Mesenchymal stem cell (in vitro differentiated cells and primary cell): Measurements from ENCODE around the gene CAPZA1. TPM values are rescaled to one million over a fixed set of nuclear protein-coding genes. Genes with fewer than 3 reads are reported as not detected.

Experiments
- DNase-seq: peaks from one replicate; pipeline ENCODE4 v3.0.0-alpha.2; 2013
- H2AFZ ChIP-seq: one replicate; pipeline ENCODE4 v1.6.1; 2013; ENCODE audit warnings: low read depth, mild to moderate bottlenecking, control low read depth, inconsistent platforms, low read length, moderate library complexity
- H2AK5ac ChIP-seq: 2 replicates; pipeline ENCODE4 v1.6.1; 2013; ENCODE audit warnings: low read length, moderate library complexity, mild to moderate bottlenecking, inconsistent platforms; ENCODE audit not compliant: severe bottlenecking
- H2BK120ac ChIP-seq: one replicate; pipeline ENCODE4 v1.6.1; 2013; ENCODE audit warnings: low read depth, mild to moderate bottlenecking, inconsistent platforms, low read length, moderate library complexity
- H2BK12ac ChIP-seq, 2 experiments: one replicate each; pipeline ENCODE4 v1.6.1; 2013; ENCODE audit warnings: inconsistent platforms in 2 of 2, low read length in 2 of 2, mild to moderate bottlenecking in 2 of 2, moderate library complexity in 2 of 2, control low read depth in 1 of 2
- H2BK15ac ChIP-seq: one replicate; pipeline ENCODE4 v1.6.1; 2013; ENCODE audit warnings: mild to moderate bottlenecking, low read depth, inconsistent platforms; ENCODE audit not compliant: poor library complexity, severe bottlenecking
- H2BK5ac ChIP-seq: 2 replicates; pipeline ENCODE4 v1.6.1; 2013; ENCODE audit warnings: low read depth, mild to moderate bottlenecking, low read length, control low read depth, inconsistent platforms; ENCODE audit not compliant: poor library complexity, severe bottlenecking
- H3K14ac ChIP-seq, 2 experiments: one replicate each; pipeline ENCODE4 v1.6.1; 2013; ENCODE audit warnings: inconsistent platforms in 2 of 2, low read length in 2 of 2, control low read depth in 1 of 2, mild to moderate bottlenecking in 1 of 2, moderate library complexity in 1 of 2
- H3K18ac ChIP-seq, 2 experiments: one replicate each; pipeline ENCODE4 v1.6.1; 2013; ENCODE audit warnings: inconsistent platforms in 2 of 2, low read length in 2 of 2, control low read depth in 1 of 2, low read depth in 1 of 2, mild to moderate bottlenecking in 1 of 2
- H3K23ac ChIP-seq, 2 experiments: one replicate each; pipeline ENCODE4 v1.6.1; 2013; ENCODE audit warnings: inconsistent platforms in 2 of 2, low read length in 2 of 2, mild to moderate bottlenecking in 2 of 2, moderate library complexity in 2 of 2, control low read depth in 1 of 2
- H3K27ac ChIP-seq: 2 replicates; pipeline ENCODE4 v1.5.1; 2013; ENCODE audit warnings: mild to moderate bottlenecking, moderate library complexity, low read length, control low read depth, inconsistent platforms; ENCODE audit not compliant: poor library complexity, severe bottlenecking
- H3K27me3 ChIP-seq, 2 experiments: 2 replicates each; pipeline versions ENCODE4 v1.6.1 to v1.7.0; 2013; ENCODE audit warnings: low read length in 2 of 2, mild to moderate bottlenecking in 2 of 2, moderate library complexity in 2 of 2, control low read depth in 1 of 2, inconsistent platforms in 1 of 2; ENCODE audit not compliant: control insufficient read depth in 1 of 2, insufficient read depth in 1 of 2
- H3K36me3 ChIP-seq, 2 experiments: 2 replicates each; pipeline versions ENCODE4 v1.6.1 to v1.7.0; 2013; ENCODE audit warnings: low read length in 2 of 2, control low read depth in 1 of 2, inconsistent platforms in 1 of 2, low read depth in 1 of 2, mild to moderate bottlenecking in 1 of 2; ENCODE audit not compliant: insufficient read depth in 2 of 2, control insufficient read depth in 1 of 2
- H3K4ac ChIP-seq, 2 experiments: one replicate each; pipeline ENCODE4 v1.6.1; 2013; ENCODE audit warnings: inconsistent platforms in 2 of 2, low read length in 2 of 2, mild to moderate bottlenecking in 2 of 2, moderate library complexity in 2 of 2, control low read depth in 1 of 2, low read depth in 1 of 2
- H3K4me1 ChIP-seq: 2 replicates; pipeline ENCODE4 v1.6.1; 2013; ENCODE audit warnings: low read depth, low read length, control low read depth; ENCODE audit not compliant: control insufficient read depth, insufficient read depth
- H3K4me2 ChIP-seq: 2 replicates; pipeline ENCODE4 v1.6.1; 2013; ENCODE audit warnings: low read length, mild to moderate bottlenecking, inconsistent platforms; ENCODE audit not compliant: poor library complexity, severe bottlenecking
- H3K4me3 ChIP-seq, 2 experiments: 2 replicates each; pipeline versions ENCODE4 v1.5.1 to v1.7.0; 2013; ENCODE audit warnings: low read length in 2 of 2, mild to moderate bottlenecking in 2 of 2, control low read depth in 1 of 2, low read depth in 1 of 2; ENCODE audit not compliant: insufficient read depth in 1 of 2
- H3K79me1 ChIP-seq: replicated peaks from 2 replicates; pipeline ENCODE4 v1.6.1; 2013; ENCODE audit warnings: mild to moderate bottlenecking, control low read depth, low read length, inconsistent platforms; ENCODE audit not compliant: poor library complexity, severe bottlenecking
- H3K9ac ChIP-seq: 2 replicates; pipeline ENCODE4 v1.7.0; 2013; ENCODE audit warnings: mild to moderate bottlenecking, low read length, moderate library complexity
- H3K9me3 ChIP-seq: 2 replicates; pipeline ENCODE4 v1.7.0; 2013; ENCODE audit warnings: mild to moderate bottlenecking, low read length; ENCODE audit not compliant: control insufficient read depth
- H4K8ac ChIP-seq: one replicate; pipeline ENCODE4 v1.6.1; 2013; ENCODE audit warnings: inconsistent platforms, mild to moderate bottlenecking, low read length, moderate library complexity
- H4K91ac ChIP-seq: one replicate; pipeline ENCODE4 v1.6.1; 2013; ENCODE audit warnings: mild to moderate bottlenecking, low read length, inconsistent platforms
- WGBS: methylation state at CpG from one replicate; pipeline ENCODE4 v1.1.7; 2013; ENCODE audit warnings: mixed read lengths; 5-methylcytosine and 5-hydroxymethylcytosine counted together
- small RNA-seq: library from polyadenylated mRNA; stranded (forward); fragments of <200 nt; extraction: miRNeasy Mini kit (QIAGEN cat#:217004); gene quantifications from one replicate; pipeline ENCODE3, GENCODE V24; 2013; ENCODE audit warnings: low read depth

The CAPZA1 gene

GRCh38 chr1:112720800-112721199, 101.2 kb downstream of the CAPZA1 start:
- Histone ChIP-seq H3K4me2 (no peak overlapping the region), H3K9me3 (no peaks in the 10 kb centered on the region), H3K18ac (no peak overlapping the region), H2AFZ (no peak overlapping the region), H3K4me1 (peaks cover 29% of the 10 kb centered on the region), H3K4ac (no peak overlapping the region), H3K27ac (no peak overlapping the region), H4K8ac (no peak overlapping the region), H3K79me1 (no peaks in the 10 kb centered on the region), H3K36me3 (no peaks in the 10 kb centered on the region), H3K27me3 (peaks cover 8% of the 10 kb centered on the region in 2 experiments), H3K9ac (no peak overlapping the region), H3K4me3 (no peak overlapping the region), H2BK120ac (no peak overlapping the region), H3K23ac (no peak overlapping the region), H2BK15ac (no peak overlapping the region), H2AK5ac (no peak overlapping the region), H4K91ac (no peak overlapping the region), H3K14ac (no peak overlapping the region), H2BK12ac (no peak overlapping the region), H2BK5ac (no peak overlapping the region)
- no peak for DNase-seq
- 58% methylated on average over 3 of the region's 3 CpGs for WGBS

Small RNAs within 50 kb of the gene (small RNA-seq; reads per million reads assigned to genes)
- not detected for gene RNU7-70P
